Activated CD4-positive, alpha-beta T cell treated with anti-CD3 and anti-CD28 coated beads for 4 hours (primary cell): ENCODE data around the gene CTF1.

Experiments used
- DNase-seq, 2 donors: peaks; one replicate each; pipeline ENCODE4 v3.0.0-alpha.2; 2020

The CTF1 gene

DNA sequence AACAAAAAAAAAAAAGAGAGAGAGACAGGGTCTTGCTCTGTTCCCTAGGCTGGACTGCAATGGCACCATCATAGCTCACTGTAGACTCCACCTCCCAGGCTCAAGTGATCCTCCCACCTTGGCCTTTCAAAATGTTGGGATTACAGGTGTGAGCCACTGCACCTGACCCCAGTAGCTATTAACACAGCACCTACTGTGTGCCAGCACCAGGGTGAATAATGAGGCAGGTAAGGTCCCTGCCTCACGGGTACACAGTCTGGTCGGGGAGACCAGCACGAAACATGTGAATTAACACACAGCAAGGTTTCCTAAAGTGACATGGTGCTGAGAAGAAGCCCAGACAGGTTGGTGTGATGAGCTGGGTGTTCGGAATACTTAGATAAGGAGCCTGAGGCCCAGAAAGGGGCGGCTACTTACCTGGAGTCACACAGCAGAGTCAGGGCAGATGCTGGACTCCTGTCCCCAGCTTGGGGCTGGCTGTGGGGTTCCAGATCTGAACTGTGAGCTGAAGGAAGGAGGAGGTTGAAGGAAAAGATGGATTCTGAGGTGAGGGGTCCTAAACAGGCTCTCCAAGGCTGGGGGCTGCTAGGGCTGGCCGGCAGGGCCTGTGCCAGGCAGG is 16.5 kb downstream of the CTF1 start:
- no peak for DNase-seq

- no peak for DNase-seq
These were observed 18.4 kb downstream of the CTF1 start for GRCh38 chr16:30914830-30915229.

DNA sequence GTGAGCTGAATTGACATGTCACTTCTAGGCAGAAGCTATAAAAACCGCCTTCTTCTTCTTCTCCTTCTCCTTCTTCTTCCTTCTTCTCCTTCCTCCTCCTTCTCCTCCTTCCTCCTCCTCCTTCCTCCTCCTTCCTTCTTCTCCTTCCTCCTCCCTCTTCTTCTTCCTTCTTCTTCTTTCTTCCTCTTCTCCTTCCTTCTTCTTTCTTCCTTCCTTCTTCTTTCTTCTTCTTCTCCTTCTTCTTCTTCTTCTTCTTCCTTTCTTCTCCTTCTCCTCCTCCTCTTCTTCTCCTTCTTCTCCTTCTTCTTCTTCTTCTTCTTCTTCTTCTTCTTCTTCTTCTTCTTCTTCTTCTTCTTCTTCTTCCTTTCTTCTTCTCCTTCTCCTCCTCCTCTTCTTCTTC is 22.2 kb downstream of the CTF1 start:
- DNase-seq, result no peak

DNA sequence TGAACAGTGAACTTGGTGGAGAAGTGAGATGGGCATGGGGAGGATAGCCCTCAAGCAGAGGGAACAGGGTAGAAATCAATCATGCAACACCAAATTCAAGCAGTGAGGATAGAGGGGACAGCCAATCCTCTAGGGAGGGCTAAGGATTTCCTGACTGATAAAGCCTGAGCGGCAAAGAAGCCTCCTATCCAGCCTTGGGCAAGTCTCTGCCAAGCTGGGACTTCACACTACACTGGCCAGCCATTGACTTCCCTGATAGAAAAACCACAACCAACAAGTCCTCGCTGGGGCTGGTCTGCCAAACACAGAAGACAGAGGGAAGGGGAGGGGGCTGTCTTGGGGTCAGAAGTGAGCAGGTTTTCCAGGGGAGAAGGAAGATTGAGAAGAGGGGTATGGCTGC is 24.5 kb downstream of the CTF1 start:
- DNase-seq, result no peak

DNA sequence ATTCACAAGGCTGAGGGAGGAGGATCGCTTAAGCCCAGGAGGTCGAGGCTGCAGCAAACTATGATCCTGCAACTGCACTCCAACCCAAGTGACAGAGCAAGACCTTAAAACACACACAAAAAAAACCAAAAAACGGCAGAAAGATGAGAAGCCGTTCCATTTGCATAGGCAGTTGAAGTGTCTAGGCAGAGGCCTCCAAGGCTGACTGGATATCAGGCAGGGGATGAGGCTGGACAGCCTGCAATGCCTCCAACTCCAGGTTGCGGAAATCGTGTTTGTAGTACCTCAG is 25.0 kb downstream of the CTF1 start:
- no peak for DNase-seq

DNA sequence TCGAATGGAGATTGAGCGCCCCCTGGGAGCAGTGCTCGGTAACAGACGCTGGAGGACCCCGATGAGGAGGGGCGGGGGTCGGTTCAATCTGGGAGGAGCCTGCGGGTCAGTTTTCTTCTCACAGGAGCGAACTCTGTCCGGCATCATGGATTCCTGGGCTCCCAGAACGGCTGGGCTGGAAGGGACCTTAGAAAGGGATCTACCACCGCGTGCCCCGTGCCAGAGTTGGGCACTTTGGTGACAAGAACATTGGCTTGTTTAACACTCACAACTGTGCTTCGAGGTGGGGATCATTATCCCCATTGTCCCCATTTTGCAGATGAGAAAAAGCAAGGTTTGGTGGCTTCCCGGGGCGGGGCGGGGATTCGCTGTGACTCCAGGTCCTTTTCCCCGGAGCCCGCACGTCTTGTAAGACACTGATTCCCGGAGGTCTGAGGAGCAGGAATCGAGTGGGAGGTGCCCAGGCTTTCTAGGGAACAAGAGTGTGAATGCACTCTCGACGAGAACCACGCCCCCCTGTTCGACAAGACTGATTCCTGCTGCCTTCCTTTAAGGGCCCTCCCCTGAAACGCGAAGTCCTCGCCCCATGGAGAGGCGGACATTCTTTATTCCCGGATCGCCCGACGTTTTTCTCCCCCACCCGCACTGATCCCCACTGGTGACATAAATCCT is 25.5 kb downstream of the CTF1 start:
- DNase-seq, result peak; percentile 85 to 90

DNA sequence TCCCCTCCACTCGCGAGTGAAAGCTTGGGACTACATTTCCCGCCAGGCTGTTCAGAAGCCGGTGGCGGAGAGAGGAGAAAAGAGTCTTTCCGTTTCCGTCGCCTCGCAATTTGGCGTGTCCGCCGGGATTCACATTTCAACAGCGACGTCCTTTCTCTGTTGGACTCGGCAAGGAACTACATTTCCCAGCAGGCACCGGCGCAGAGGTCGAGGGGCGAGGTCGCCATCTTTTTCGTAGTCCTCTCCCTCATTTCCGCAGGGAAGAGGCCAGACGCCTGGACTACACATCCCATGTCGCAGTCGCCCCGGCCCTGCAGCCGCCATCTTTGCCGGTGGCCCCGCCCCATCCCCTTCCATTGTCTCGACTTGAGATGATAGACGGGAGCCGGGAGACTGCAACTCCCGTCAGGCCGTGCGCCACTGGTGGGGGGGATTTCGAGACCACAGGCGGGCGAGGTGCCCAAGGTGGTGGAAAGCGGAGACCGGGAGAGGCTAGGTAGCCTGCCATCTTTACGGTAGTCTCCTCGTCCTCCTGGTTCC is 26.1 kb downstream of the CTF1 start:
- DNase-seq, result peak; percentile 99 to 100

GRCh38 chr16:30922960-30923535 is 26.6 kb downstream of the CTF1 start:
- peak; percentile 95 to 96 for DNase-seq

GRCh38 chr16:30923554-30924075 is 27.2 kb downstream of the CTF1 start, which contains the start of gene FBXL19:
Gene FBXL19, plus strand, starts transcription at chr16:30923572. Its CDS starts 2,183 bp downstream, at chr16:30925755.
- peak; percentile 26 to 40 for DNase-seq

- no peak for DNase-seq
These were observed 27.9 kb downstream of the CTF1 start for GRCh38 chr16:30924076-30924912.

GRCh38 chr16:30924913-30925631 is 28.7 kb downstream of the CTF1 start:
- no peak for DNase-seq

GRCh38 chr16:30925632-30925987 is 29.2 kb downstream of the CTF1 start:
- DNase-seq, result no peak

DNA sequence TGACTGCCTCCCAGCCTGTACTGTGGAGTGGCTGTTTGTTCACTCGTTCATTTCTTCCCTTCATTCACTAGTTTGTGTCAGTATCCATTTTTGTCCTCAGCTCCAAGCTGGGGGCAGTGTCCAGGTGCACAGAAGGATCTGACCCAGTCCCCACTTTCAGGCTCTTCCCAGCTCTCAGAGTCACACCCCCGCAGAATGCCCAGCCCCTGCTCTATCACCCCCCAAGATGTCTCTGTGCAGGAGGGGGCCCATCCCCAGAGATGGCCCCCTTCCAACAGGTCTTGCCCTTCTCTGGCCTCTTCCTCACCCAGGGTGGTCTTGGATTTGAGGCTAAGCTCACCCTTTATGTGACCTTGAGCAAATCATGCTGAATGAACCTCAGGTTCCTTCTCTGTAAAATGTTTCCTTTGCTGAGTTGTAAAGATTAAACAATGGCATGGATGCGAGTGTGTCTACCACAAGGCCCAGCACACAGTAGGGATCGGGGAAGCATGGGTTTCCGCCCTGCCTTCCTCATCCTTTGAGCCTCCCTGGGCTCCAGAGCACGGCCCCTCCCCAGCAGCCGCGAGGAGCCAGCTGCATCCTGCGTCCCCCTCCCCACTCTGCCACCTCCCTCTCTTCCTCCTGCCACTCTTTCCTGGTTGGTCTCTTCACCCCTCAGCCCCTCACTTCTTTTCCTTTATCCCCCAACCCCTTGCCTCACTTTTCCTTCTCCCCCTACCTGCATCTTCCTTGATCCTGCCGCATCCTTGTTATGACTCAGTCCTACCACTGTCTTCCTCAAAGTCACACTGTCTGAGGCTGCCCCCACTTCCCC is 29.8 kb downstream of the CTF1 start:
- no peak for DNase-seq

DNA sequence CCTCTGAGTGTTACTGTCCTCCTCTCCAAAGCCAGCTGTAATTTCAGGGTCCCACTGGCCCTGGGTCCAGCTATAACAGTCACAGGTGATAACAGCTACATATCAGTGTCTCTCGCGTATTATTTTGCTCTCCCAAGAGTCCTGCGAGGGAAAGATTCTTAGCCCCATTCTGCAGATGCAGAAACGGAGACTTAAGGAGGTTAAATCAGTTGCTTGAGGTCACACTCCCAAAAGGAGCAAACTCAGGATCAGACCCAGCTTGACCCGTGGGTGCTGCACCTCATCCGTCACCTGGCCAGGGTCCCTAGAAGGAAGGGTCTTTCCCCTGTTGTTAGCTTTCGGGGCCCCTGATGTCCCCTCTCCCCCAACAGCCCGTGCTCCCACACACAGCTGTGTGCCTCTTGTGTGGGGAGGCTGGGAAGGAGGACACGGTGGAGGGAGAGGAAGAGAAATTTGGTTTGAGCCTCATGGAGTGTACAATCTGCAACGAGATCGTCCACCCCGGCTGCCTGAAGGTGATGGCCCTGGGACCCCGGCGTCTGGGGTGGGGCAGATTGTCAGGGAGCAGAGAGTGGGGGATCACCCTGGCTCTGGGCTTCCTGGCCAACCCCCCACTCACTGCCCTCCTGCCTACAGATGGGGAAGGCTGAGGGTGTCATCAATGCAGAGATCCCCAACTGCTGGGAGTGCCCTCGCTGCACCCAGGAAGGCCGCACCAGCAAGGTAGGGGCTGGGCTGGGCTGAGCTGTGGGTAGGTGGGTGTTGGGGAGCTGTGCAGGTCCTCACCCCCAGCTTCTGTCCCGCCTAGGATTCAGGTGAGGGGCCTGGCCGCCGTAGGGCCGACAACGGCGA is 30.7 kb downstream of the CTF1 start:
- no peak for DNase-seq

DNA sequence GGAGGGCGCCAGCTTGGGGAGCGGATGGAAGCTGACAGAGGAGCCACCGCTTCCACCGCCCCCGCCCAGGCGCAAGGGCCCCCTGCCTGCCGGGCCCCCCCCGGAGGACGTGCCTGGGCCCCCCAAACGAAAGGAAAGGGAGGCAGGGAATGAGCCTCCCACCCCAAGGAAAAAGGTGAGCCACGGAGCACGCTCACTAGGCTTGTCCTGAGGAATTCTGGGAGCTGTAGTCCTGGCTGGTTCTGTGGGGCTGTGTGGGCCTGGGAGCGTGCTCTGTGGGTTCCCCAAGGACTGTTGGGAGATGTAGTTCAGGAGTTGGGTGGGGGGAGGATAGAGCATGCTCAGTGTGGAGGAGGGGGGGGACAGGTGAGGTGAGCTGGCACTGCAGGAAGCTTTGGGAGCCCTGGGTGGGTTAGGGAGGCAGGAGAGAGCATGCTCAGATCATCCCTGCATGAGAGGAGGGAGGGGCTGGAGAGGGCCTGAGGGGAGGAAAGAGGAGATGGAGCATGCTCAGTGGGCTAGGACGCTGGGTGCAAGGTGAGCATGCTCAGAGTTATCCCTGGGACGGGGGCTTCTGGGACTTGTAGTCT is 31.5 kb downstream of the CTF1 start:
- peak in 1 of 2 donors; percentile 26 for DNase-seq

DNA sequence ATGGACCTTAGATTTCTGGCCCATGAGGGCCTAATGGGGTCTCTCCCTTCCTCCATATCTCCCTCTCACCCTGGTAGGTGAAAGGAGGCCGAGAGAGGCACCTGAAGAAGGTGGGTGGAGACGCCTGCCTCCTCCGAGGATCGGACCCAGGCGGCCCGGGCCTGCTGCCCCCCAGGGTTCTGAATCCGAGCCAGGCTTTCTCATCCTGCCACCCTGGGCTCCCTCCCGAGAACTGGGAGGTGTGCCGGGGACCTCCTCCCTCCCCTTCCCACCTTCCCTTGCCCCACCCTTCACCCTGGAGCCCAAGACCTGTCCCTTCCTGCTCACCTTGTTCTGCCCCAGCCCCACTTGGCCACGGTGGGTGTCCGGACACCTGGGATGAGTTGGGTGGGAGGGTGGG is 32.0 kb downstream of the CTF1 start:
- no peak for DNase-seq

- no peak for DNase-seq
These were observed 32.8 kb downstream of the CTF1 start for GRCh38 chr16:30929167-30929566.

DNA sequence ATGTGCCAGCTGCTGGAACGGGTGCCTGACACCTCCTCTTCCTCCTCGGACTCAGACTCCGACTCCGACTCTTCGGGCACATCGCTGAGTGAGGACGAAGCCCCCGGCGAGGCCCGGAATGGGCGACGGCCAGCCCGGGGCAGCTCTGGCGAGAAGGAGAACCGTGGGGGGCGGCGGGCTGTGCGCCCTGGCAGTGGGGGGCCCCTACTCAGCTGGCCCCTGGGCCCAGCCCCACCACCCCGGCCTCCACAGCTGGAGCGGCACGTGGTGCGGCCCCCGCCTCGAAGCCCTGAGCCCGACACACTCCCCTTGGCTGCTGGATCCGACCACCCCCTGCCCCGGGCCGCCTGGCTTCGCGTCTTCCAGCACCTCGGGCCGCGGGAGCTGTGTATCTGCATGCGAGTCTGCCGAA is 33.8 kb downstream of the CTF1 start:
- DNase-seq, result no peak

- DNase-seq, result no peak
These were observed 34.7 kb downstream of the CTF1 start for GRCh38 chr16:30931068-30931650.
